Mammary epithelial cell (primary cell): ENCODE results near the gene CNTNAP2.

ENCODE experiments used
- CTCF ChIP-seq, 2 donors: IDR thresholded peaks in 1 of 2; conservative IDR thresholded peaks in 1 of 2; 2 replicates each; pipeline ENCODE4 v1.5.1; 2011 to 2012; ENCODE audit warnings: inconsistent platforms in 2 of 2, low read length in 2 of 2, mild to moderate bottlenecking in 2 of 2, control low read depth in 1 of 2, low read depth in 1 of 2; ENCODE audit not compliant: insufficient read depth in 1 of 2; ENCODE audit errors: extremely low read depth in 1 of 2
- EZH2 ChIP-seq: IDR thresholded peaks from 2 replicates; pipeline ENCODE4 v1.6.1; 2012; ENCODE audit warnings: low read length, inconsistent platforms, borderline replicate concordance

DNA sequence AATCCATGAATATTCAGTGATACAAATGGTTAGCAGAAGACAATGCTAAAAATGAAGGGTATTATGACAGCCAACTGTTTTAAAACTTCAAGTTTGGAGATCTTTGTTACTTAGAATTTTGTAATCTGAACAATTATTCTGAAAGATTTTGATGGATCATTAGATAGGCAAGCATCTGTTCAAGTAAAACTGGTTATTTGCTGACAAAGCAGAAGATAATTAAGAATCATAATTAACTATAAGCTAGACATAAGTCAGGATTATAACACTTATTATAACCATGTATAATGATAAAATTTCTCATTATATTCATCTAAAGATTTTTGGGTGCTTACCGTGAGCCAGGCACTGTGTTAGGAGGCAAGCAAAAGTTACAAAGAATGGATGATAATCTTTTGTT is 1145.1 kb downstream of the CNTNAP2 start:
- TF ChIP-seq CTCF (conservative IDR thresholded peaks at IDR 0.05 in 1 of 2, IDR thresholded peaks at IDR 0.05 in 1 of 2; ENCODE audit: extremely low read depth in 1 of 2, insufficient read depth in 1 of 2, low read depth in 1 of 2, low read length in 2 of 2) = no peak
- no peak for TF ChIP-seq EZH2
